HG02678 (cell line): ENCODE data around the gene DNMBP.
"Not testable (repeated sequence)": the region's sequence is repeated elsewhere in the genome, so short reads cannot be mapped to it uniquely, and the experiment has no call there.

Source experiments
- ATAC-seq: cut with Tn5 transposase; IDR thresholded peaks from one replicate; pipeline ENCODE4 v1.9.1; 2021; ENCODE audit warnings: mild to moderate bottlenecking, moderate library complexity; ENCODE audit not compliant: unreplicated experiment

The DNMBP gene

GRCh38 chr10:100014071-100014762 lies 4.5 kb upstream of the DNMBP start:
- peak; percentile 70 for ATAC-seq

GRCh38 chr10:100013621-100014020 lies 3.9 kb upstream of the DNMBP start:
- ATAC-seq, result no peak

GRCh38 chr10:100011906-100012305 lies 2.2 kb upstream of the DNMBP start:
- ATAC-seq, result not testable (repeated sequence)

GRCh38 chr10:100009283-100009792 lies 409 bp downstream of the DNMBP start:
- ATAC-seq, result peak; percentile 53

- ATAC-seq, result no peak
Observed at GRCh38 chr10:100008708-100009282, 952 bp downstream of the DNMBP start.

GRCh38 chr10:100008142-100008522 lies 1.6 kb downstream of the DNMBP start:
- ATAC-seq, result no peak

GRCh38 chr10:100007231-100008141 lies 2.3 kb downstream of the DNMBP start:
- ATAC-seq, result no peak

- no peak for ATAC-seq
Observed at GRCh38 chr10:100006243-100006886, 3.4 kb downstream of the DNMBP start.

GRCh38 chr10:100004805-100005510 lies 4.8 kb downstream of the DNMBP start:
- ATAC-seq, result no peak

- ATAC-seq, result no peak
Observed at GRCh38 chr10:100000109-100000644, 9.6 kb downstream of the DNMBP start.

- ATAC-seq, result no peak
Observed at GRCh38 chr10:99999319-100000108, 10.2 kb downstream of the DNMBP start.

GRCh38 chr10:99998889-99999288 lies 10.9 kb downstream of the DNMBP start:
- ATAC-seq, result no peak

GRCh38 chr10:99996671-99997648 lies 12.8 kb downstream of the DNMBP start:
- no peak for ATAC-seq

- ATAC-seq, result no peak
Observed at GRCh38 chr10:99995713-99996112, 14.0 kb downstream of the DNMBP start.

- ATAC-seq, result no peak
Observed at GRCh38 chr10:99995269-99995668, 14.5 kb downstream of the DNMBP start.

- no peak for ATAC-seq
Observed at GRCh38 chr10:99994801-99995200, 14.9 kb downstream of the DNMBP start.

GRCh38 chr10:99993701-99994689 lies 15.8 kb downstream of the DNMBP start:
- peak; percentile 82 for ATAC-seq
